Keratinocyte (primary cell): ENCODE data around the gene CTNNA3.

Source experiments
- CTCF ChIP-seq, 3 experiments: IDR thresholded peaks in 1 of 3; conservative IDR thresholded peaks in 1 of 3; optimal IDR thresholded peaks in 1 of 3; 2 replicates in 2 of 3; 3 replicates in 1 of 3; pipeline versions ENCODE3 to v1.5.1; 2011; ENCODE audit warnings: low read length in 3 of 3, mild to moderate bottlenecking in 3 of 3, moderate library complexity in 2 of 3, control low read depth in 1 of 3, inconsistent platforms in 1 of 3; ENCODE audit not compliant: insufficient read depth in 2 of 3; ENCODE audit errors: extremely low read depth in 1 of 3
- EZH2 ChIP-seq: IDR thresholded peaks from one replicate; pipeline ENCODE4 v1.6.1; 2012; ENCODE audit warnings: inconsistent platforms, mild to moderate bottlenecking, low read length, moderate library complexity

- TF ChIP-seq CTCF (optimal IDR thresholded peaks at IDR 0.05 in 1 of 3, IDR thresholded peaks at IDR 0.05 in 1 of 3, conservative IDR thresholded peaks at IDR 0.05 in 1 of 3; ENCODE audit: extremely low read depth in 1 of 3, insufficient read depth in 2 of 3, low read length in 3 of 3): no peak
- TF ChIP-seq EZH2: no peak
Measured at GRCh38 chr10:67609996-67610793, 85.8 kb downstream of the CTNNA3 start.
